Stimulated activated naive CD8-positive, alpha-beta T cell treated with anti-CD3 and anti-CD28 coated beads, Interleukin-15, amount 100 ng/mL, for 72 hours (primary cell): Measurements from ENCODE around the gene HOXC5.

Experiments
- ATAC-seq: fragments of 150-1000 bp; cut with Tn5 transposase; 2 replicates; pipeline ENCODE4 v1.10.0; 2021; ENCODE audit warnings: mild to moderate bottlenecking, moderate library complexity
- DNase-seq, 2 donors: peaks; one replicate each; pipeline ENCODE4 v3.0.0; 2021 to 2022
- H3K27ac Mint-ChIP-seq, 2 donors: one replicate each; pipeline ENCODE4 v1.8.0; 2022; ENCODE audit warnings: mild to moderate bottlenecking in 2 of 2, mixed read lengths in 2 of 2, moderate library complexity in 2 of 2
- H3K27me3 Mint-ChIP-seq: one replicate; pipeline ENCODE4 v1.8.0; 2022; ENCODE audit warnings: mixed read lengths
- H3K4me1 Mint-ChIP-seq: one replicate; pipeline ENCODE4 v1.8.0; 2022; ENCODE audit warnings: mild to moderate bottlenecking, mixed read lengths
- H3K4me3 Mint-ChIP-seq, 2 donors: one replicate each; pipeline ENCODE4 v1.8.0; 2022; ENCODE audit warnings: mild to moderate bottlenecking in 2 of 2, mixed read lengths in 2 of 2, moderate library complexity in 1 of 2
- H3K9me3 Mint-ChIP-seq, 2 donors: one replicate each; pipeline ENCODE4 v1.8.0; 2022; ENCODE audit warnings: mixed read lengths in 2 of 2

Gene HOXC5

GRCh38 chr12:53993162-53994008 lies 39.5 kb upstream of the HOXC5 start:
- Mint-ChIP-seq H3K9me3 (no peaks in the 10 kb centered on the region), H3K4me1 (peaks cover 85% of the 10 kb centered on the region), H3K27me3 (peaks cover 100% of the 10 kb centered on the region), H3K4me3 (peak overlapping the region; percentile 61 to 70), H3K27ac (no peak overlapping the region)
- DNase-seq (no peak), ATAC-seq (no peak)

GRCh38 chr12:53994009-53994263 lies 38.9 kb upstream of the HOXC5 start:
- ATAC-seq, result no peak
- DNase-seq, result no peak
- H3K4me3 Mint-ChIP-seq, result peak overlapping the region; percentile 61 to 70
- H3K4me1 Mint-ChIP-seq, result peaks cover 80% of the 10 kb centered on the region
- H3K9me3 Mint-ChIP-seq, result no peaks in the 10 kb centered on the region
- H3K27ac Mint-ChIP-seq, result peak overlapping the region in 1 of 2 donors; percentile 23
- H3K27me3 Mint-ChIP-seq, result peaks cover 100% of the 10 kb centered on the region

GRCh38 chr12:53994264-53995001 lies 38.4 kb upstream of the HOXC5 start:
- DNase-seq (no peak), ATAC-seq (no peak)
- H3K4me3 Mint-ChIP-seq, result peak overlapping the region; percentile 85 to 87
- H3K9me3 Mint-ChIP-seq, result no peaks in the 10 kb centered on the region
- H3K4me1 Mint-ChIP-seq, result peaks cover 76% of the 10 kb centered on the region
- peaks cover 100% of the 10 kb centered on the region for H3K27me3 Mint-ChIP-seq
- H3K27ac Mint-ChIP-seq, result peak overlapping the region in 1 of 2 donors; percentile 23

GRCh38 chr12:53995002-53995377 lies 37.9 kb upstream of the HOXC5 start:
- Mint-ChIP-seq H3K9me3 (no peaks in the 10 kb centered on the region), H3K27me3 (peaks cover 100% of the 10 kb centered on the region), H3K27ac (no peak overlapping the region), H3K4me3 (peak overlapping the region; percentile 85 to 87), H3K4me1 (peaks cover 76% of the 10 kb centered on the region)
- ATAC-seq (peak; percentile 14), DNase-seq (no peak)

- DNase-seq, result no peak
- no peaks in the 10 kb centered on the region for H3K9me3 Mint-ChIP-seq
- H3K27me3 Mint-ChIP-seq, result peaks cover 100% of the 10 kb centered on the region
- peak; percentile 47 for ATAC-seq
- H3K4me1 Mint-ChIP-seq, result peaks cover 75% of the 10 kb centered on the region
- H3K27ac Mint-ChIP-seq, result peak overlapping the region; percentile 40 to 65
- H3K4me3 Mint-ChIP-seq, result peak overlapping the region; percentile 85 to 87
Observed at GRCh38 chr12:53995378-53996239, 37.2 kb upstream of the HOXC5 start.

- peak overlapping the region in 1 of 2 donors; percentile 34 for H3K27ac Mint-ChIP-seq
- no peaks in the 10 kb centered on the region for H3K9me3 Mint-ChIP-seq
- ATAC-seq (peak; percentile 3), DNase-seq (no peak)
- peaks cover 100% of the 10 kb centered on the region for H3K27me3 Mint-ChIP-seq
- H3K4me3 Mint-ChIP-seq, result peak overlapping the region; percentile 85 to 87
- H3K4me1 Mint-ChIP-seq, result peaks cover 67% of the 10 kb centered on the region
Observed at GRCh38 chr12:53996240-53997203, 36.3 kb upstream of the HOXC5 start.

- Mint-ChIP-seq H3K27me3 (peaks cover 100% of the 10 kb centered on the region), H3K27ac (no peak overlapping the region), H3K4me3 (peak overlapping the region in 1 of 2 donors; percentile 3), H3K4me1 (peaks cover 62% of the 10 kb centered on the region), H3K9me3 (no peaks in the 10 kb centered on the region)
- no peak for DNase-seq
- no peak for ATAC-seq
Observed at GRCh38 chr12:53997204-53998109, 35.4 kb upstream of the HOXC5 start.

- Mint-ChIP-seq H3K4me3 (no peak overlapping the region), H3K27ac (no peak overlapping the region), H3K4me1 (peaks cover 63% of the 10 kb centered on the region), H3K9me3 (no peaks in the 10 kb centered on the region), H3K27me3 (peaks cover 100% of the 10 kb centered on the region)
- no peak for ATAC-seq
- no peak for DNase-seq
Observed at GRCh38 chr12:53998110-53998899, 34.5 kb upstream of the HOXC5 start.

- no peak overlapping the region for H3K27ac Mint-ChIP-seq
- H3K27me3 Mint-ChIP-seq, result peaks cover 100% of the 10 kb centered on the region
- no peak overlapping the region for H3K4me3 Mint-ChIP-seq
Observed at GRCh38 chr12:53998900-53999236, 34.0 kb upstream of the HOXC5 start.

GRCh38 chr12:53999559-54000115 lies 33.2 kb upstream of the HOXC5 start:
- Mint-ChIP-seq H3K4me1 (peaks cover 50% of the 10 kb centered on the region), H3K4me3 (peak overlapping the region; percentile 63 to 67), H3K27ac (no peak overlapping the region), H3K9me3 (no peaks in the 10 kb centered on the region), H3K27me3 (peaks cover 100% of the 10 kb centered on the region)
- no peak for ATAC-seq
- DNase-seq, result no peak

More at GRCh38 chr12:53998900-53999236, 34.0 kb upstream of the HOXC5 start:
- Mint-ChIP-seq H3K4me1 (peaks cover 57% of the 10 kb centered on the region), H3K9me3 (no peaks in the 10 kb centered on the region)
- ATAC-seq (no peak), DNase-seq (no peak)

- peaks cover 100% of the 10 kb centered on the region for H3K27me3 Mint-ChIP-seq
- peak within 1 kb of the TSS; percentile 63 to 67 for H3K4me3 Mint-ChIP-seq
- H3K9me3 Mint-ChIP-seq, result no peaks in the 10 kb centered on the region
- DNase-seq, result no peak
- no peak for ATAC-seq
- H3K27ac Mint-ChIP-seq, result no peak within 1 kb of the TSS
- peaks cover 45% of the 10 kb centered on the region for H3K4me1 Mint-ChIP-seq
Observed at GRCh38 chr12:54000116-54001114, 32.4 kb upstream of the HOXC5 start, which contains the start of gene HOXC9. Gene HOXC9 (plus strand): TSS chr12:54000161. CDS start chr12:54000189, 28 bp downstream.
